IPS-NIHi11 (cell line): ENCODE data around the gene CDH23.

Experiments
- DNase-seq: peaks from one replicate; pipeline ENCODE4 v3.0.0; 2012; ENCODE audit warnings: mixed read lengths, low spot score

CDH23 gene

DNA sequence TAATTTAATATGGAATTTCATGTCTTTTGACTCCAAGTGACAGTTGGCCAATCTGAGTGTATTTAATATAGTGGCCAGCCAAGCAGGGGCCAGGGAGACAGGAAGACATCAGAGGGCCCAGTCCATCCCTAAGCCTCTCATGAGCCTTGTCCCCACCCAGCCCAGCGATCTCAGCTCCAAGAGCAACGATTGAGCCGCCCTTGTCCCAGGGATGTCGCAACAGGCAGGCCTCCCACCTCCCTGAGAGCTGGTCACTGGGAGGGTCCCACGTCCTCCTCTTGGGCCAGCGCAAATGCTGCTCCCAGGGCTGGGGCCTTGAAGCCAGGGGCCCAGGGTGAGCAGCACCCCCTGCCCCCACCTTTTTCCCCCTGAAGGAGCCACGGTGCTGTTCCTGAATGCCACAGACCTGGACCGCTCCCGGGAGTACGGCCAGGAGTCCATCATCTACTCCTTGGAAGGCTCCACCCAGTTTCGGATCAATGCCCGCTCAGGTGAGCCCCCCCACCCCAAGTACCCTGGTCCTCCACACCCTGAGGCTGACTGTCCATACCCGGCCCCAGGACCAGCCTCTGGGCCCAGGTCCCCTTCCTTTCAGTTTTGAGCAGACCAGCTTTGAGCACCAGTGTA lies 293.5 kb downstream of the CDH23 start:
- DNase-seq: no peak

DNA sequence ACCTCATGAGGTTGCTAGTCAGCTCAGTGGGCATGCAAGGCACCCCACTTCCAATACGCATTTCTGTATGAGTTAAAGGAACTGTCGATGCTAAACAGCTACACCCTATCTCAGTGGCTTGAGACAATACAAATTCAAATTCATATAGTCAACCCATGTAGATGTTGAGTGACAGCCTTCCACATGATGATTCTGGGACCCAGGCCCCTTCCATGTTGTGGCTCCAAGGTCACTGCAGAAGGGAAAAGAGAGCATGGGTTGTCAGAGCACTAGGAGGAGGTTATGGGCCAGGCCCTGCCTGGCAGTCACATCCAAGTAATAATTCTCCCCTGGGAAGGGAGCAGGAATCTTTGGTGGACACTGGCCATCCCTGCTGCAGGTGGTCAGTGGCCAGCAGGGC lies 294.7 kb downstream of the CDH23 start:
- DNase-seq: no peak

DNA sequence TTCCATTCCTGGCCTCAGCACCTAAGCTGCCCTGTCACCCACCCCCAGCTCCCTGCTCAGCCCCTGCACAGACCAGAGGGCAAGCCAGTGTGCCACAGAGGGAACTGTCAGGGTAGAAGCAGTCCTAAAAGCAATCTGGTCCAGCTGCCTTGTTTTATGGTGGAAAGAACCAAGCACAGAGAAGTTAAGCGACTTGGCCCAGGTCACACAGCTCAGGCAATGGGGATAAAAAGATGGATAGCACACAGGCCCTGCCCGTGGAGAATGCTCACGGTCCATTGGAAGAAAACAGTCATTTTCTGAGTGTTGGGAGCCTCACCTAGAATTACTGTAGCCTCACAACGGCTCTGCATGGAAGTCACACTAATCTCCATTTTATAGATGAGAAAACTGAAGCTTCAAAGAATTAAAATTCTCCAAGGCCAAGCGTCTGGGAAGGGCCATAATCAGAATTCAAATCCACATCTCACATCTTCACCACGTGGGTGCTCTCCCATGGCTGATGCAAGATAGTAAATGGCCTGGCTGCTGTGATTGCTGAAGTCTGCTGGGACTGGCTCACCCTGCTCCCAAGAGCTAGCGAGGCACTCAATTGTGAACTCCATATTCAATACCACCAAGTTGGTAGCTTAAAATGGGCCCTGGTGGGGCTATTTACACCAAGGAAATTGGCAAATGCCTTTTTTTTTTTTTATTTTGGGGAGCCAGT lies 296.0 kb downstream of the CDH23 start:
- no peak for DNase-seq

DNA sequence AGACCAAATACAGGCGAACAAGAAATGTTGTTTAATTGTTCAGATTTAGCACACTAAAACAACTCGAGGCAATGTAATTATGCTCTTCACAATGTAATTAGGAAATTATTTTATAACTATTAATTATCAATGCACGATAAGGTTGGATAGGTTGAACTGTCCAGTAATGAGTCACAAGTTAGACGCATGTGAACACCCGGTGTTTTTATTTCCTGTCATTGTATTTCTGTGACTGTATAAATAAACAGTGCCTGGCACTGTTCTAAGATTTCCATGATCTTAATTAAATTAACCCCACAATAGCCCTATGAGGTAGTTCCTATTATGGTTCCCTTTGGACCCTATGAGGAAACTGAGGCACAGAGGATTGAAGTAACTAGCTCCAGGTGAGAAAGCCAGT lies 296.7 kb downstream of the CDH23 start:
- no peak for DNase-seq

DNA sequence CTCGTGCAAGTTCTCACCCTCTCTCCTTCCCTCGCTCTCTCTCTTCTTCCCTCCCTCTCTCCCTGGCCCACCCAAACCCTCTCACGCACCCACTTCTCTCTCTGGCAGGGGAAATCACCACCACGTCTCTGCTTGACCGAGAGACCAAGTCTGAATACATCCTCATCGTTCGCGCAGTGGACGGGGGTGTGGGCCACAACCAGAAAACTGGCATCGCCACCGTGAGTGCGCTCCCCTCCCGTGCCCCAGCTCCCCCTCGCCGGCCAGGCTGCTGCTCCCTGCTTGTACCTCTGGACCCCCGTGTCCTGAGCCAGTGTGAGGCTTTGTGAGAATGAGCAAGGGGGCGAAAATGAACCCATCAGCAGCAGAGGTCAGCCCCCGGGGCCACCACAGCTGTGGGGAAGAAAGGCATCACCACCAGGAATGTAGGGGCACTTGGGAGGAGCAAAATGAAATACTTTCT lies 297.4 kb downstream of the CDH23 start:
- DNase-seq: no peak

DNA sequence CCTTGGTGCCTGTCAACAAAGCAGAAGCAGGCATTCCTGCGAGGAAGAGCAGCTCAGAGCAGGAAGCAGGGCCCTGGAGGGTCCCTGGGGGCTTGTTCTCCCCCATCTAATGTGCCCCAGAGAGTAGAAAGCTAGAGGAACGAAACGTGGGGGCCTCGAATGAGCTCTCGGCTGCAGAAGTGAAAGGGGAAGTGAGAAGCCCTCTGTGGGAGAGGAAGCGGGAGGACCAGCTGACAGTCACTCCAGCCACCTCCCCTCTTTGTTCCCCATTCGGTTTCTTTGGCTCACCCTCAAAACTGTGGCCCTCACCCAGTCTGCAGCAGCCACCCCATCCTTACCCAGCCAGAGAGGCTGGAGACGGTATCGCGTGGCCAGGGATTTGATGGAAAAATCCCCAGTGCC lies 297.8 kb downstream of the CDH23 start:
- no peak for DNase-seq

DNA sequence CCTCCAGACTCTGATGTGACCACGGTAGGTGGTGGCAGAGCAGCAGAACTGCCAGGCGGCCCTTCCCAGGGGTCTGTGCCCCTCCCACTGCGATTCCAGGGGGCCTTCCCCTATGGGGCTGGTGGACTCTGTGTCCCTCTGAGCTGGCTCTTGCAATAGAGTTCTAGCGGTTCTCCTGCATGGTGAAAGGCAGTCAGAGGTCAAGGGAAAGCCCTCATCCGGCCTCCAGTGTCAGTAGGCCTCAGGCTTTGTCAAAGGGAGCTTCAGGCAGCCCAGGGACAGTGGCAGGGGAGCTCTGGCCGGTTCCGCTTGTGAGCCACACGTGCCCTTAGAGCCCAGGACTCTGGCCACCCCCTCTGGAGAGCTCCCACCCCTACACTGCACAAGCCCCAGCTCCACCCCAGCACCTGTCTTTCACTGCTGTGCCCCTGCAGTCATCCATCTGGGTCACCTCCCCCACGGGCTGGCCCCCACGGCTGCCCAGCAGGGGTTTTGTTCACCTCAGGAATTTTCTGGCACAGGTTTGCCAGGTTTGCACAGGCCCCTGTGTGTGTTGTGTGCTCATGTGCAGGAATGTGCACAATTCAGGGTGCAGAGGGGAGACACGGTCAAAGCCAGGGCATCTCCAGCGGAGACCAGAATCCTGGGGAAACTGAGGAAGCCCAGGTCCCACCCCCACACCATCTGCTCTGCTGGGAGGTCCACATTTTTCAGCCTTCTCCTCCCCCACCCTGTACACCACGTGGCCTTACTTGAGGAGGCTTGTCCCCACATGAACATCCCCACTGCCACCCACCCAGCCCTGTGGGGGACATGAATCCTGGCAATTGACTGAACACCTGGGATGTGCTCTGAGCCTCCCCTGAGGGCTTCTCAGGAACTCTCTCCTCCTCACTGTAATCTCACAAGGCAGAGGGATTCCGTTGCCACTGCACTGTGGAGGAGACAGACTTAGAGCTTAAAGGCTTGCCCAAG lies 299.1 kb downstream of the CDH23 start:
- DNase-seq: no peak

DNA sequence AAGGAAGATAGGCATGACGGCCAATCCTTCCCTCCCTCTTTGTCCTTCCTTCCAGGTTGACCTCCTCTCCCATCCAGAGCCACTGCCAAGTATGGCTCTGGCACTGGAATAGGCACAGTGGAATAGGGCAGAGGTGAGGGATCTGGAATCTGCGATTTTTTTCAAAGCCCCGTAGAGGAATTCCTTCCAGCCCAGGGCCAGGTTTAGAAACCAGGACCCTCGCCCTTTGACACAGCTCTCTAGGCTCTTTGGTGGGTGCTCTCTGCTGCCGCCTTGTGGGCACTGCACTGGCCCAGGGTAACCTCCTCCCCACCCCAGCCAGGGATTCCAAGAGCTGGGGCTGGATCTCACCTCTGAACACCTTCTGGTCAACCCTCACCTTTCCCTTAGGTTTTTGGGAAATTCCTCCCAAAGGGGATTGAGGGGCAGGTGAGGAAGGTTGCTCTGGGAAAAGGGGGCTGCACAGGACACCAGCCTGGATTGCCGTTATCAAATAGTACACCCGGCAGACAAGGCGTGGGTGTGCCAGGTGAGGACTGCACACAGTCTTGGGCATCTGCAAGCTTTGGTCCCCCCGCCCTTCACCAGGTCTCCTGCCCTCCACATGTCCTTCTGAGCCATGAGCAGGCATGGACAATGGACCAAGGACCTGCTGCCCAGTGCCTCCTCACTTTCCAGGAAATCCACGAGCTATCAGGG lies 300.1 kb downstream of the CDH23 start:
- peak; percentile 90 for DNase-seq

DNA sequence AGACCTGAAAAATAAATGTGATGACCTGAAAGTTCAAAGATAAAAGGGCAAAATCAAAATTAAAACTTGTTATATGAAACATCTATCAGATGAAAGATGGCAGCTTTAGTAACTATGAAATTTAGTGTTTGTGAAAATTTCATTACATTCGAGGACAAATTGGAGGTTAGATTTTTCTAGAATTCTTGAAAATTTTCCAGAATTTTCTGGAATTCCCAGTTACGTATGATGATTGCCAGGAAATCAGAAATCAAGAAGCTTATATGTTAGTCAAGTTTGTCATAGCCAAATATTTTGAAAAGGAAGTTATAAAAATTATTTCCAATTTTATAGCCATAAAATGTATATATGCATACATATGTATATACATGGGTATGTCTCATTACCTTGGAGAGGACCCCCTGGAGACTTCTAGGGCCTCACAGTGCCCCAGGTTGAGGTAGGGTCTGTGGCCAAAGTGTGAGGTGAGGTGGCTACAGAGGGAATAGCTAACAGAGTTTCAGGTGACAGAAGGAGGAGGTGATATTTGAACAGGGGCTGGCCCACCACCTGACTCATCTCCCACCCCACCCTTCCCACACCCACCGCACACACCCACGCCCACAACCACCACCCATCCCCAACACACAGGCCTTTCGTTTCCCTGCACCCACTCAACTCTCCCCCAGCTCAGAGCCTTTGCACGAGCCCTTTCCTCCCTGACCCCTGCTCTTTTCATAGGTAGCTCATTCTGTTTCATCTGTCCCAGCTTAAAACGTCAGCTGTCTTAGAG lies 301.4 kb downstream of the CDH23 start:
- DNase-seq: no peak

DNA sequence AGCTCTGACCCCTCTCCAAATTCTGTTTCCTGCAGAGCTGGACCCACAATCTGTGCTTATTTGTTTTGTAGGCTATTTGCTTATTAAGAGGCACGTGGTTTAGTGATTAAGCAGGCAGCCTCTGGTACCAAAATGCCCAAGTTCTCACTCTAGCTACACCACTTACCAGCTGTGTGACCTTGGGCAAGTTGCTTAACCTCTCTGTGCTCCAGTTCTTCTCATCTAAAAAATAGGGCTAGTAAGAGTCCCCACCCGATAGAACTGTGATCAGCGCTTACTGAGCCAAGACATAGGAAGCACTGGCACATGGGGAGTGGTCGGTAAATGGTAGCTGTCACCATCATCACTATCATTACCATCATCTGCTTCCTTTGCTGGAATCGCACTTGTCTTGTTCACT lies 302.0 kb downstream of the CDH23 start:
- no peak for DNase-seq

DNA sequence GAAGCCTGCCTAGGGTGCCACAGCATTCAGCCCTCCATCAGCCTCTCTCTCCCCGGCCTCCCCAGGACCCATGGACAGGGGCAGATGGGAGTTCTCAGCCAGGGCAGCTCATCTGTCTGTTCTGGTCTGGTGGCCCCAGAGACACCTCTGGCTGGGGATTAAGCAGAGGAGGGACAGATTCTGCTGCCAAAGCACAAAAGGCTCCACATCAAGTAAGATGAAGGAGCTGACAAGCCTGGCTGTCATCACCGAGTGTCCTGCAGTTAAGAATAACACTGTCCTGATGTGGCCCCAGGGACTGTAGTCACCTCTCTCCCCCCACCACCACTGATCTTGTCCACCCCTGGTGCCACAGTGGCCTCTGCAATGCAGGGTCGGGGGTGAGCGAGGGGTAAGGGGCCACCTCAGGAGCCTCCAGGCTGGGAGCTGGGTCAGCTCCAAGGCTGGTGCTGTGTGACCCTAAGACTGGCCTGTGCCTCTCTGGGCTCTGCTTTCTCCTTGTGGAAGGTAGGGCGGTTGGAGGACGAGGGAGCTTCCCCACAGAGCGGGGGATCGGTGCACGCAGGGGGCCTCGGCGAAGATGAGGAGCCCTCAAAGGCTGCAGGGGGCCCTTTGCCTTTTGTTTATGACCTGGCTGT lies 304.1 kb downstream of the CDH23 start:
- DNase-seq: no peak

DNA sequence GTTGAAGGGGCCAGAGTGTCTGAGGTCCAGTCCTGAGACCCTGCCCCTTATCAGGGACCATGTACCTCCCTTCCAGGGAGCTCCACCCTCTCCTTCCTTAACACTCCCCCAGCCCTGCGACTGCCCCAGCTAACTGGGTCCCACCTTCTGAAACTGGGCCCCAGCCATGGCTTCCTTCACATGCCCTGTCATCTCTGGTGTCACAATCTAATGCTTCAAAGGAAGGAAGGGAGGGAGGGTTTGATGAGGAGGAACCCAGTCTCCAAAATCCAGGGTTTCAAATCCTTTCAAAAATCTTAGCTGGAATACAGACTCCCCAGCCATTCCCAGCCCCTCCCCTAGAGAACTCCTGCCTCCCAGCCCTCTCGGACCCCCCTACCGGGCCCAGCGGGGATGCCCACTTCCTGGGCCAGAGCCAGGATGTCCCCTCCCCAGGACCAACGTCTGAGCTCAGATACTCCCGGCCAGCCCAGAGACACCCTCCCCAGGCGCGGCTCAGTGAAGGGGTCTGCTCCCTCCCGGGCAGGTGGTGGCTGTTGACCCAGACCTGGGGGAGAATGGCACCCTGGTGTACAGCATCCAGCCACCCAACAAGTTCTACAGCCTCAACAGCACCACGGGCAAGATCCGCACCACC lies 304.9 kb downstream of the CDH23 start:
- no peak for DNase-seq

DNA sequence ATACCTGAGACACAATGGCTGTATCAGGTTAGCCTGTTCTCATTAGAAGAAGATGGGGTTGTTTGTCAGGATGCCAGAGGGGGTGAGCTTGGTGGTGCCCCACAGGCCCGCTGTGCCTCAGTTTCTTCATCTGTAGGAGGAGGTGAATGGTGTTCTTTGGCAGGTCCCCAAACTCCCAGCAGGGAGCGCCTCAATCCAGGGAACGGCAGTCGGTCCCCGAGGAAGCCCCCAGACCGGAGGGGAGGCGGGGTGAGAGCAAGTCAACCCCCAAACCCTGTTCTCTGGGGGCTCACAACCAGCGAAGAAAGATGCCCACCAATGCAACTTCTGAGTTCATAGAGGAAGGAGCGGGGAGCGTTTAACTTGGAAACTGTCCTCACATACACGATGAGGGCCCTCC lies 306.9 kb downstream of the CDH23 start:
- DNase-seq: no peak

DNA sequence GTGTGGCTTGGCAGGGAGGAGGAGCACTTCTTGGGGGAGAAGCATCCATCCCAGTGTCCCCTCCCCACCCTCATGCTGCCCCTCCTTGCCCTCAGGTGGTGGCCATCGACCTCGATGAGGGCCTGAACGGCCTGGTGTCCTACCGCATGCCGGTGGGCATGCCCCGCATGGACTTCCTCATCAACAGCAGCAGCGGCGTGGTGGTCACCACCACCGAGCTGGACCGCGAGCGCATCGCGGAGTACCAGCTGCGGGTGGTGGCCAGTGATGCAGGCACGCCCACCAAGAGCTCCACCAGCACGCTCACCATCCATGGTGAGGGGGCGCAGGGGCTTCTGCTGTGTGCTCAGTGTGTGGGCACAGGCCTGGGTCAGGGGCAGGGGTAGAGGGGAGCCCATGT lies 308.1 kb downstream of the CDH23 start:
- no peak for DNase-seq

DNA sequence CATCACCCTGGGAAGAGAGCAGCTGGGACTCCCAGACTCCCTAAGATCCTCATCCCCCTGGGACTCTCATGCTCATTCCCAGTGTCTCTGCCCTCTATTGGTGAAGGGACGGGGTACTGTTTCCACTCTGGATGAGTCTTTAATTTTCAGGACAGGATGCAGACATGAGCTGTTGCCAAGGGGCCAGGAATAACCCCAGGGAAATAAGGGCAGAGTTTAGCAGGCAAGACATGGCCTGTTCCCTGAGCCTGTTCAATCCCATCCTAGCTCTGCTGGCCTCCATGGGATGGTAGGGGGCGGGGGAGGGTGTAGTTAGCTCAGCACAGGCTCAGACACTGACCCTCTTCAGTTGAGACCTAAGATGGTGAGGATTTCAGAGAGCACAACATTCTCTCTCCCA lies 308.9 kb downstream of the CDH23 start:
- no peak for DNase-seq

DNA sequence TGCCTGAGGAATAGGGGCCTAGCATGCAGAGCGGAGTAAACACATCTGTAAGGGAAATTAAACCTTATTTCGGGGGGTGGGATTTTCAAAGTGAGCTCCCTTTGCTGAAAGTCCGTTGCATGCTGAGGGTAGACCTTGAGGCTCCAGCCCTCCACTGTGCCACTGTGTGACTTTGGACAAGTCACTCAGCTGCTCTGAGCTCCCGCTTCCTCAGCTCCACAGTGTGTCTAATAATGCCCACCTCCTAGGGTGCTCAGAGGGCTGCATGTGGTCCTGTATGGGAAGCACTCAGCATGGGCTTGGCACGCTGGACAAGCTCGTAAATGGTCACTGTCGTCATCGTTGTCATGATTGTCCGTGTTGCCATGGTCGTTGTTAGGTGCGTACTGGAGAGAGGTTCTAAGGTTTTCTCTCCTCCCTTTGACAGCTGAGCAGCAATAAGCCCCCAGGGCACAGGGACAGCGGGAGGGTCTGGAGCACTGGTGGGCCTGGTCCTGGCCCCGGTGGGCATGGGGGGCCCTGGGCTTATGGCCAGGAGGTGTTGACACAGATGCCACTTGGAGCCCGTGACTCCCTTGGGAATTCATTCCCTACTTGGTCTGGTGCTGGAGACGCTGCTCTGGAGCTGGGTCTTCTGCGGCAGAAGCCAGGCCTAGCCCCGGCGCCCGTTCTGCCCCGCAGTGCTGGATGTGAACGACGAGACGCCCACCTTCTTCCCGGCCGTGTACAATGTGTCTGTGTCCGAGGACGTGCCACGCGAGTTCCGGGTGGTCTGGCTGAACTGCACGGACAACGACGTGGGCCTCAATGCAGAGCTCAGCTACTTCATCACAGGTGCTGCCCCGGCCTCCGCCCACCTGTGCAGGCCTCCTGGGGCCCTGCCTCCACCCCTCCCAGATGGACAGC lies 309.7 kb downstream of the CDH23 start:
- DNase-seq: no peak

DNA sequence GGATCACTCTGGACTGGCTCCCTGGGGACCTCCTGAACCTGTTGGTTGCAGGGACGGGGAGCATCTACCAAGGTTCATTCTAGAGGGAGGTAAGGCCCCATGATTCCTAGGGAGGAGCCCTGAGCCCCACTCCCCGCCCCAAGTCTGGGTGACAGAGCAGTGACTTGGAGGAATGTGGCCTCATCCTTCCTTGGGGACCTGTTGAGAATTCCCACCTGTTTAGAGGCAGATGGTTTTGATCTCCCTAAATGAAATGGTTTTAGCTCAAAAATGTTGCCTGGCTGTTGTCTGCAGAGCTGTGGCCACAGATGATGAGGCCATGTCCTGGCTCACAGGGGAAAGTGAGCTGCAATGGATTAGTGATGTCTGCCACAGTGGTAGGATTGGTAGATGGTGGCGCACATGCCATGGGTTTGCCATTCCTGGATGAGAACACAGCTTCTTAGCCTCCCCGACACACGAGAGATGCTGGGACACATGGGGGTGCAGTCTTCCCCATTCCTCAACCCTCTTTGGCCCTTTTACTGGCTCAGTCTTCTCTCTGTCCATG lies 310.6 kb downstream of the CDH23 start:
- DNase-seq: no peak

DNA sequence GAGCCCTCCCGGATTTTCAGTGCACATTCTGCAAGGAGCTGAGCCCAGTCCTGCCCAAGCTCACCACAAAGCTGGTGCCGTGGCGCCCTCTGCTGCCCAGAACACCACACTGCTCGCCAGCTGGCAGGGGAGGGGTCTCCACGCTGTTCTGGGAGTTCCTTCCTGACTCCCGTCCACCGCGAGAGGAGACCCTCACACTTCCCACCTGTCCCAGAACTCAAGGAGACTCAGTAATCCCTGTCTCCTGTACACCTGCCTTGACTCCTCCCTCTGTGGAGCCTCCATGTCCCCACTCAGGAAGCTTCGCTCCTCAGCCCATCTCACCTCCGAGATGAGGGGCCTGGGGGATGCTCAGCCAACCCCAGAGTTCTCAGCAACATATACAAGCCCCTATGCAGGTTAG lies 311.6 kb downstream of the CDH23 start:
- DNase-seq: peak; percentile 91
